SK-N-SH treated with all-trans-retinoic acid at 6 μM for 48 hours (cell line): ENCODE measurements around the gene HMCN2.

Experiments
- ARNTL ChIP-seq: fragments of 450-650 bp; formaldehyde crosslinking; IDR thresholded peaks from 2 replicates; pipeline ENCODE4 v1.5.0; 2020; ENCODE audit warnings: low read depth, mild to moderate bottlenecking, moderate library complexity, borderline replicate concordance
- BACH2 ChIP-seq: fragments of 250-450 bp; sonication (Bioruptor Pico); IDR thresholded peaks from 2 replicates; pipeline ENCODE4 v1.9.0; 2021; ENCODE audit warnings: mild to moderate bottlenecking, borderline replicate concordance
- CREB5 ChIP-seq: fragments of 250-450 bp; sonication (Bioruptor Pico); IDR thresholded peaks from 2 replicates; pipeline ENCODE4 v1.5.1; 2020; ENCODE audit warnings: low read depth, mild to moderate bottlenecking, moderate library complexity
- GLIS3 ChIP-seq: fragments of 250-450 bp; sonication (Bioruptor Pico); IDR thresholded peaks from 2 replicates; pipeline ENCODE4 v1.5.0; 2020; ENCODE audit warnings: mild to moderate bottlenecking, moderate library complexity
- PATZ1 ChIP-seq: fragments of 250-450 bp; sonication (Bioruptor Pico); IDR thresholded peaks from 2 replicates; pipeline ENCODE4 v1.8.0; 2020; ENCODE audit warnings: mild to moderate bottlenecking, moderate library complexity, borderline replicate concordance
- POU6F1 ChIP-seq: fragments of 250-450 bp; sonication (Bioruptor Pico); IDR thresholded peaks from 2 replicates; pipeline ENCODE4 v1.8.0; 2021; ENCODE audit warnings: low read depth, mild to moderate bottlenecking, moderate library complexity, borderline replicate concordance
- PPARA ChIP-seq: fragments of 250-450 bp; sonication (Bioruptor Pico); IDR thresholded peaks from 2 replicates; pipeline ENCODE4 v1.5.0; 2020; ENCODE audit warnings: mild to moderate bottlenecking, borderline replicate concordance
- SNAI2 ChIP-seq: fragments of 250-450 bp; sonication (Bioruptor Pico); IDR thresholded peaks from 2 replicates; pipeline ENCODE4 v1.5.0; 2020; ENCODE audit warnings: mild to moderate bottlenecking, moderate library complexity
- TCF4 ChIP-seq: fragments of 250-450 bp; sonication (Bioruptor Pico); IDR thresholded peaks from 2 replicates; pipeline ENCODE4 v1.8.0; 2021; ENCODE audit warnings: mild to moderate bottlenecking, moderate library complexity, borderline replicate concordance
- ZFP3 ChIP-seq: fragments of 250-450 bp; sonication (Bioruptor Pico); IDR thresholded peaks from 2 replicates; pipeline ENCODE4 v1.5.0; 2020; ENCODE audit warnings: mild to moderate bottlenecking, moderate library complexity
- ZNF565 ChIP-seq: fragments of 450-650 bp; formaldehyde crosslinking; conservative IDR thresholded peaks from 2 replicates; pipeline ENCODE4 v1.5.0; 2020; ENCODE audit warnings: low read depth, mild to moderate bottlenecking, moderate library complexity

- TF ChIP-seq ZNF565 (CRISPR knock-in tag) (no peak), POU6F1 (no peak), ARNTL (CRISPR knock-in tag) (no peak), SNAI2 (CRISPR knock-in tag) (no peak), CREB5 (no peak), PATZ1 (no peak), BACH2 (CRISPR knock-in tag) (no peak), ZFP3 (no peak), PPARA (CRISPR knock-in tag) (no peak), GLIS3 (no peak), TCF4 (CRISPR knock-in tag) (no peak)
Observed at GRCh38 chr9:130336027-130336610, 70.6 kb downstream of the HMCN2 start.
